Naive thymus-derived CD4-positive, alpha-beta T cell (primary cell): ENCODE measurements around the gene MTFR1L. TPM values are rescaled to one million over a fixed set of nuclear protein-coding genes. Genes with fewer than 3 reads are reported as not detected.

ENCODE experiments used
- ATAC-seq: fragments of 150-1000 bp; cut with Tn5 transposase; 2 replicates; pipeline ENCODE4 v1.10.0; 2021; ENCODE audit warnings: mild to moderate bottlenecking, moderate library complexity
- CTCF ChIA-PET: fragments of 350-600 bp; sonication (Branson Sonifier 250); formaldehyde crosslinking; loops from one replicate; lab custom pipeline; 2021; ENCODE audit warnings: antibody characterized with exemption; lab: Charles Lee
- POLR2A ChIA-PET: fragments of 350-600 bp; sonication (Branson Sonifier 250); formaldehyde crosslinking; loops from one replicate; lab custom pipeline; 2021; ENCODE audit warnings: antibody characterized with exemption, inconsistent platforms; lab: Charles Lee
- DNase-seq, 9 donors: peaks; one replicate each; pipeline versions ENCODE4 v3.0.0 to v3.0.0-alpha.2; 2020 to 2022; ENCODE audit warnings: mixed read lengths in 1 of 9
- H3K27ac ChIP-seq: one replicate; pipeline ENCODE4 v1.7.0; 2013; ENCODE audit warnings: mild to moderate bottlenecking, low read depth, low read length, moderate library complexity
- H3K27me3 ChIP-seq, 2 donors: one replicate each; pipeline ENCODE4 v1.7.0; 2013; ENCODE audit warnings: low read length in 2 of 2, mild to moderate bottlenecking in 2 of 2, moderate library complexity in 2 of 2; ENCODE audit not compliant: control insufficient read depth in 2 of 2, insufficient read depth in 2 of 2
- H3K36me3 ChIP-seq, 3 experiments: 1 replicate in 2 of 3; 2 replicates in 1 of 3; pipeline ENCODE4 v1.7.0; 2013; ENCODE audit warnings: low read length in 3 of 3, mild to moderate bottlenecking in 3 of 3, moderate library complexity in 1 of 3; ENCODE audit not compliant: insufficient read depth in 3 of 3, control insufficient read depth in 2 of 3
- H3K4me1 ChIP-seq, 2 donors: one replicate each; pipeline ENCODE4 v1.7.0; 2013; ENCODE audit warnings: low read length in 2 of 2, mild to moderate bottlenecking in 2 of 2, moderate library complexity in 1 of 2; ENCODE audit not compliant: control insufficient read depth in 2 of 2, insufficient read depth in 2 of 2
- H3K4me3 ChIP-seq: 2 replicates; pipeline ENCODE4 v1.7.0; 2013; ENCODE audit warnings: mild to moderate bottlenecking, low read length
- H3K9me3 ChIP-seq, 3 experiments: 1 replicate in 2 of 3; 2 replicates in 1 of 3; pipeline ENCODE4 v1.7.0; 2013; ENCODE audit warnings: low read length in 3 of 3; ENCODE audit not compliant: control insufficient read depth in 2 of 3
- H3K27ac Mint-ChIP-seq, 9 donors: one replicate each; pipeline ENCODE4 v1.8.0; 2020 to 2022; ENCODE audit warnings: mixed read lengths in 9 of 9, mild to moderate bottlenecking in 8 of 9, moderate library complexity in 5 of 9, inconsistent platforms in 2 of 9
- H3K27me3 Mint-ChIP-seq, 5 donors: one replicate each; pipeline ENCODE4 v1.8.0; 2021 to 2022; ENCODE audit warnings: mixed read lengths in 5 of 5, mild to moderate bottlenecking in 1 of 5
- H3K36me3 Mint-ChIP-seq, 5 donors: one replicate each; pipeline ENCODE4 v1.8.0; 2020 to 2022; ENCODE audit warnings: mixed read lengths in 5 of 5, mild to moderate bottlenecking in 3 of 5, inconsistent platforms in 1 of 5
- H3K4me1 Mint-ChIP-seq, 7 donors: one replicate each; pipeline ENCODE4 v1.8.0; 2020 to 2022; ENCODE audit warnings: mixed read lengths in 7 of 7, mild to moderate bottlenecking in 3 of 7, inconsistent platforms in 1 of 7
- H3K4me3 Mint-ChIP-seq, 10 donors: one replicate each; pipeline ENCODE4 v1.8.0; 2020 to 2022; ENCODE audit warnings: mild to moderate bottlenecking in 10 of 10, mixed read lengths in 10 of 10, moderate library complexity in 6 of 10, inconsistent platforms in 2 of 10
- H3K9me3 Mint-ChIP-seq, 11 donors: one replicate each; pipeline ENCODE4 v1.8.0; 2020 to 2022; ENCODE audit warnings: mixed read lengths in 11 of 11, mild to moderate bottlenecking in 4 of 11, inconsistent platforms in 1 of 11, moderate library complexity in 1 of 11
- intact Hi-C, 2 donors: fragments of 100-400 bp; cut with micrococcal nuclease; formaldehyde crosslinking; loops; one replicate each; pipeline ENCODE4 v1.15.1; 2023
- polyA plus RNA-seq, 2 donors: library from polyadenylated mRNA; unstranded; fragments of 300-500 nt; fragmentation: Illumina TruSeq; gene quantifications; one replicate each; pipeline ENCODE4 v1.2.3, GENCODE V29; 2021
- total RNA-seq, 6 experiments: library from RNA in 5 of 6; stranded (reverse) in 5 of 6; gene quantifications; 1 replicate in 5 of 6; 2 replicates in 1 of 6; pipeline ENCODE4 v1.2.3 and lab custom pipeline; 2021 to 2026

The MTFR1L gene
- total and polyA plus RNA-seq, 7 experiments from 2014 or later: 39.6 to 60.2 (median 42.4) TPM

DNA sequence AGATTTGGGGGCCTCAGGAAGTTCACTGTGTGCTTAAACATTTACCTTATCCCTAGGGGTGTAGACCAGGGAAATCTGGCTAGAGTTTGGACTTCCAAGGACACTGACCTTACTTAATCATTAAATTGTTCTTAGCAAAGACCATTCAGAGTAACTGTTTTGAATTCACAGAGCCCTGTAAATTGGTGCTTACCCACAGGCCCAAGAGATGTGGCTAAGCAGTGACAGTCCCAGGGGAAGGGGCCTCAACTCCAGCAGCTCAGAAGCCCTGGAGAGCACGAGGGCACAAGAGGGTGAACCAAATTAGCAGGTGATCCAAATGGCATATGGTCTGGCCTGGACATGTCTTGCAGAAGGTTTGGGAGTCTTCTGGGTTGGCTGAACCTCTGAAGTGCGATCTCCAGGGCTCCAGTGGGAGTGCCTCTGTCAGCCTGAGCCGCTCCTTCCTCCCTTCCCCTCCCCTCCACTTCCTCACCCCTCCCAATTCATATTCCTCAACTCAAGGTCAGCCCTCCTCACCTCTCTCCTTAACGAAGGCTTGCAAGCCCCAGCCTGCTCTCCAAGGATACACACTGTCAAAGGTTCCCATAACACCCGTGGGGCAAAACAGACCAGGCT is 51.4 kb downstream of the MTFR1L start:
- ChIA-PET POLR2A (no interaction called here), CTCF (interaction anchor here (0.7 kb wide), 1 partner anchor 30 kb away, joined by 3 read pairs; no protein-coding TSS in a partner anchor)
- Histone ChIP-seq H3K4me3 (no peak overlapping the region), H3K27ac (no peak overlapping the region), H3K27me3 (no peaks in the 10 kb centered on the region), H3K36me3 (no peaks in the 10 kb centered on the region), H3K9me3 (no peaks in the 10 kb centered on the region), H3K4me1 (peaks cover 9 to 11% of the 10 kb centered on the region in 2 donors)
- ATAC-seq: no peak
- Mint-ChIP-seq H3K4me3 (no peak overlapping the region), H3K27ac (no peak overlapping the region), H3K9me3 (no peaks in the 10 kb centered on the region), H3K27me3 (peaks cover 0 to 7% (median 0%) of the 10 kb centered on the region in 5 donors), H3K36me3 (no peaks in the 10 kb centered on the region), H3K4me1 (peaks cover 0 to 12% (median 7%) of the 10 kb centered on the region in 7 donors)
- intact Hi-C loops: no loop called here
- DNase-seq: no peak

DNA sequence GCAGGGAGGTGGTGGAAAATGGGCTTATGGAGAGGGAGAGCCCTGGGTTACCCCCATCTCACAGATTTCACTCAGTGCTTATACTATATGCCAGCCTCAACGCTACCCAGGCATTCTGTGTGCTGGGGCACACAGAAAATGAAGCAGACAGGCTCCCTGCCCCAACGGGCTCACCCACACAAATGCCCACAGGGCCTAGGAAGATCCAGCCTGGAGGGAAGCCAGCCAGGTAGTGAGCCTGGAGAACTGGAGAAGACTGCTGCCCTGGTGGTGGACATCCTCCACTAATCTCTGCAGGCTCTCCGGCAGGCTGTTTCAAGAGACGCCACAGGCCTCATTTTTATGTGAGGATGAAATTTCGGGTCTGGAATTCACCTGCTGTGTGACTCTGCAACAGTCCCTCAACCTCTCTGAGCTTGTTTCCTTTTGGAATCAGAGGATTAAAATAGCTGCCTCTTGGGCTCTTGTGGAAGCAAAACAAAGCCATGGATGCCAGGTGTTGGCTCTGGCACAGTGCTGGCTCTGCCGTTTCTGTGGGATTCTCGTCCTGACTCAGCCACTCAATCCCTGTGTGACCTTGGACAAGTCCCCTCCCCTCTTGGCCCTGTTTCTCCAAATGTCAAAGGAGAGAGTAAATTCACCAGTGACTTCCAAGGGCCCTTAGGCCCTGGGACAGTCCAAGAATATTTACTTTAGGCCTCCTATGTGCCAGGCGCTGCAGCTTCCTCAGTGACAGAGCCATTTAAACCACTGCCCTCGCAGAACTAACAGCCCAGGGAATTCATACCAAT is 52.1 kb downstream of the MTFR1L start:
- intact Hi-C loops: no loop called here
- peaks cover 0 to 14% (median 0%) of the 10 kb centered on the region in 5 donors for H3K27me3 Mint-ChIP-seq
- DNase-seq (no peak), ATAC-seq (no peak)
- peak overlapping the region in 1 of 9 donors; percentile 43 for H3K27ac Mint-ChIP-seq
- H3K27ac ChIP-seq: no peak overlapping the region
- H3K4me3 ChIP-seq: no peak overlapping the region
- no peaks in the 10 kb centered on the region for H3K9me3 ChIP-seq
- no peaks in the 10 kb centered on the region for H3K36me3 Mint-ChIP-seq
- H3K27me3 ChIP-seq: no peaks in the 10 kb centered on the region
- H3K4me1 ChIP-seq: peaks cover 9 to 11% of the 10 kb centered on the region in 2 donors
- no peak overlapping the region for H3K4me3 Mint-ChIP-seq
- ChIA-PET CTCF (interaction anchor here (0.6 kb wide), 1 partner anchor 19 kb away, joined by 3 read pairs; no protein-coding TSS in a partner anchor), POLR2A (no interaction called here)
- no peaks in the 10 kb centered on the region for H3K9me3 Mint-ChIP-seq
- H3K36me3 ChIP-seq: no peaks in the 10 kb centered on the region
- peaks cover 0 to 16% (median 7%) of the 10 kb centered on the region in 7 donors for H3K4me1 Mint-ChIP-seq

DNA sequence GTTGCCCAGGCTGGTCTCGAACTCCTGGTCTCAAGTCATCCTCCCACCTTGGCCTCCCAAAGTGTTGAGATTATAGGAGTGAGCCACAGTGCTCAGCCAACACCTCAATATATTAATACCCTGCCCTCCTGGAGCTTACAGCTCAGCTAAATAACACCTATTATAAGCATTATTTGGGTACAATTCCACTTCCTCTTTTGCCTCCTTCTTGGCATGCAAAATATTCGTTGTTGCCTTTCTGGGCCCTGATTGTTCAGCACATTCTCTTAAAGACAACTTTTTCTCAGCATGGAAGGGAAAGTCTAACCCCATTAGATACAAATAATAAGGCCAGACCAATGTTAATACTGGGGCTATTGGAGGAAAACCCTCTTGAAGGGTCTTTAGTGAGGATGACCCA is 53.0 kb downstream of the MTFR1L start:
- no peaks in the 10 kb centered on the region for H3K9me3 ChIP-seq
- POLR2A ChIA-PET: interaction anchor here (0.6 kb wide), 1 partner anchor 12 kb away, joined by 3 read pairs; no protein-coding TSS in a partner anchor
- no peaks in the 10 kb centered on the region for H3K36me3 ChIP-seq
- Mint-ChIP-seq H3K4me1 (peaks cover 0 to 16% (median 7%) of the 10 kb centered on the region in 7 donors), H3K36me3 (no peaks in the 10 kb centered on the region), H3K27me3 (peaks cover 0 to 20% (median 0%) of the 10 kb centered on the region in 5 donors), H3K27ac (no peak overlapping the region), H3K9me3 (no peaks in the 10 kb centered on the region), H3K4me3 (no peak overlapping the region)
- intact Hi-C loops: no loop called here
- no peak for DNase-seq
- H3K4me1 ChIP-seq: peaks cover 9 to 11% of the 10 kb centered on the region in 2 donors
- H3K27me3 ChIP-seq: no peaks in the 10 kb centered on the region
- ATAC-seq: no peak
- no peak overlapping the region for H3K4me3 ChIP-seq
- H3K27ac ChIP-seq: no peak overlapping the region
- CTCF ChIA-PET: interaction anchor here (0.6 kb wide), 1 partner anchor 18 kb away, joined by 3 read pairs; no protein-coding TSS in a partner anchor

DNA sequence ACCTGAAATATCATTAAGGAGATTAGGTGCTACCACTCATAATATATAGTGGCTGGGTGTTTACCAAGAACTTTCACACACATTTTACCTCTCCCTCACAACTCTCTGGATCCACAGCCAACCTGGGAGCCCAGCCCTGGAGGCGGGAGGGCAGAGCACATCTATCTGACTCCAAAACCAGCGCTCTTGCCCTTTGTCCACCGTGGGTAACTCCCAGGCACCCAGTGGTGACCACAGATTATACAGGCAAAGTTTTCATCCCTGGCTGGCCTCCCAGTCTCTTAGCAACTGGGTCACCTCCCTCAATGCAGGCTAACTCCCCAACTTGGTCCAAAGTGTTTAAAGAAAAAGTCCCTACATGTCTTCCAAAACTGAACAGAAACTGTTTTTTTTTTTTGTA is 53.4 kb downstream of the MTFR1L start:
- H3K4me3 ChIP-seq: no peak overlapping the region
- H3K36me3 Mint-ChIP-seq: no peaks in the 10 kb centered on the region
- H3K9me3 ChIP-seq: no peaks in the 10 kb centered on the region
- peaks cover 0 to 23% (median 0%) of the 10 kb centered on the region in 5 donors for H3K27me3 Mint-ChIP-seq
- no peaks in the 10 kb centered on the region for H3K27me3 ChIP-seq
- CTCF ChIA-PET: no interaction called here
- peak overlapping the region in 1 of 10 donors; percentile 43 for H3K4me3 Mint-ChIP-seq
- POLR2A ChIA-PET: interaction anchor here (0.6 kb wide), 1 partner anchor 13 kb away, joined by 3 read pairs; no protein-coding TSS in a partner anchor
- intact Hi-C loops: no loop called here
- H3K4me1 ChIP-seq: peaks cover 9 to 11% of the 10 kb centered on the region in 2 donors
- peaks cover 0 to 16% (median 7%) of the 10 kb centered on the region in 7 donors for H3K4me1 Mint-ChIP-seq
- ATAC-seq (no peak), DNase-seq (no peak)
- H3K27ac Mint-ChIP-seq: no peak overlapping the region
- H3K9me3 Mint-ChIP-seq: no peaks in the 10 kb centered on the region
- H3K36me3 ChIP-seq: no peaks in the 10 kb centered on the region
- no peak overlapping the region for H3K27ac ChIP-seq

DNA sequence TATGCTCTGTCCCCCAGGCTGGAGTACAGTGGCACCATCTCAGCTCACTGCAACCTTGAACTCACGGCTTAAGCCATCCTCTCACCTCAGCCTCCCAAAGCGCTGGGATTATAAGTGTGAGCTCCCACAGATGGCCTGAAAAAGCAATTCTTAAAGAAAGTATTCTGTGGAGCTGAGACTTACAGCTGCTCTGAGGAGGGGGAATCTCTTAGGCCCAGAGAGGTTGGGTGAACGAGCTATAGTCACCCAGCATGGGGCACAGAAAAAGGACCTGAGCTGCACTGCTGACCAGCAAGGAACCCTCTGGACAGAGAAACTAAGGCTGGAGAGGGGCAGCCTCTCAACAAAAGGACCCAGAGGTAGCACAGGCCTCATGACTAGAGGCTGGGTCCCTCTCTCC is 54.5 kb downstream of the MTFR1L start:
- Histone ChIP-seq H3K4me1 (peaks cover 9 to 11% of the 10 kb centered on the region in 2 donors), H3K9me3 (no peaks in the 10 kb centered on the region), H3K4me3 (peak overlapping the region; percentile 64), H3K27ac (no peak overlapping the region), H3K27me3 (no peaks in the 10 kb centered on the region), H3K36me3 (no peaks in the 10 kb centered on the region)
- no peaks in the 10 kb centered on the region for H3K36me3 Mint-ChIP-seq
- POLR2A ChIA-PET: interaction anchor here (0.5 to 2.5 kb wide), 6 partner anchors 9 to 153 kb away, joined by 3 to 19 read pairs (median 4); partner anchors contain the start of genes AUNIP, MTFR1L and PAFAH2
- no peak overlapping the region for H3K27ac Mint-ChIP-seq
- H3K4me3 Mint-ChIP-seq: peak overlapping the region in 2 of 10 donors; percentile 78 to 90
- ATAC-seq (no peak), DNase-seq (no peak)
- intact Hi-C loops: no loop called here
- peaks cover 0 to 16% (median 7%) of the 10 kb centered on the region in 7 donors for H3K4me1 Mint-ChIP-seq
- no peaks in the 10 kb centered on the region for H3K9me3 Mint-ChIP-seq
- CTCF ChIA-PET: interaction anchor here (1.0 kb wide), 1 partner anchor 21 kb away, joined by 10 read pairs; no protein-coding TSS in a partner anchor
- H3K27me3 Mint-ChIP-seq: peaks cover 0 to 23% (median 0%) of the 10 kb centered on the region in 5 donors

DNA sequence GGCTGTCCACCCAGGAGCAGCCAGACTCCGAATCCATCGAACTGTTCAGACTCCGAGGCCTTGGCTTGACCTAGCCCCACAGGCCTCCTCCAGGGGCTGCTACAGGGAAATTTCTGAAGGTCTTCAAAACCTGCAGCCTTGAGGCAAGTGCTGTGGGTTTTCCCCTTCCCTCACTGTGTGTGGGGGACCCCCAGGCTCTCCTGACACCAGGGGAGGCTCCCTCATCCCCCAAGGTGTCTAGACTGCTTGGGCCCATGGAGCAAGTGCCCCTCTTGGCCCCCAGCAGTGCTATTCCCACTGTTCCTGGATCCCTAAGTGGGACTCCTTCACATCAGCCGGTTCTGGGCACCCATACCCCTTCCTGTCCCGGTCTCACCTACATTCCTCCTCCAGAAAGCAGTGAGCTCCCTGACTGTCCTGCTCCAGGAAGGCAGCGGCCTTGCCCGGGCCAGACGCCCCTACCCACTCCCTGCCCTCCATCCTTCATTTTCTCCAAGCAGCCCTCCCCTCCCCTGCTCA is 54.9 kb downstream of the MTFR1L start:
- Mint-ChIP-seq H3K36me3 (no peaks in the 10 kb centered on the region), H3K4me3 (peak overlapping the region; percentile 75 to 91 (median 82)), H3K27me3 (peaks cover 0 to 23% (median 0%) of the 10 kb centered on the region in 5 donors), H3K9me3 (no peaks in the 10 kb centered on the region), H3K27ac (peak overlapping the region in 7 of 9 donors; percentile 23 to 89 (median 73)), H3K4me1 (peaks cover 0 to 16% (median 7%) of the 10 kb centered on the region in 7 donors)
- ChIA-PET POLR2A (interaction anchor here (0.5 to 2.5 kb wide), 10 partner anchors 9 to 627 kb away, joined by 3 to 19 read pairs (median 4); partner anchors contain the start of genes AUNIP, MTFR1L, PAFAH2 and RSRP1), CTCF (interaction anchor here (1.0 to 1.6 kb wide), 2 partner anchors 20 to 123 kb away, joined by 6 to 10 read pairs; partner anchors contain the start of gene PAFAH2)
- no peaks in the 10 kb centered on the region for H3K27me3 ChIP-seq
- DNase-seq (peak in 1 of 9 donors; percentile 18), ATAC-seq (no peak)
- intact Hi-C loops: loop anchor here (1.0 kb wide), 2 partner anchors 15 to 54 kb away; partner anchors contain the start of gene AUNIP (in 2 of the 2)
- peaks cover 9 to 11% of the 10 kb centered on the region in 2 donors for H3K4me1 ChIP-seq
- no peaks in the 10 kb centered on the region for H3K36me3 ChIP-seq
- H3K9me3 ChIP-seq: no peaks in the 10 kb centered on the region
- H3K4me3 ChIP-seq: peak overlapping the region; percentile 64
- peak overlapping the region; percentile 56 for H3K27ac ChIP-seq
